HepG2 (cell line): ENCODE results near the gene TM9SF2. TPM values are rescaled to one million over a fixed set of nuclear protein-coding genes. Genes with fewer than 3 reads are reported as not detected.

Source experiments
- ATM ChIP-seq: fragments of 450-650 bp; IDR thresholded peaks from 2 replicates; pipeline ENCODE4 v1.7.1; 2017; ENCODE audit warnings: mild to moderate bottlenecking, borderline replicate concordance
- EHMT2 ChIP-seq: fragments of 200-600 bp; sonication (generic); IDR thresholded peaks from 2 replicates; pipeline ENCODE4 v1.7.0; 2017; ENCODE audit warnings: antibody characterized with exemption, low read depth, low read length, borderline replicate concordance
- HNRNPK ChIP-seq: fragments of 200-400 bp; formaldehyde crosslinking; IDR thresholded peaks from 2 replicates; pipeline ENCODE4 v1.6.1; 2018; ENCODE audit warnings: low read length, low read depth, moderate library complexity, mild to moderate bottlenecking; ENCODE audit not compliant: poor library complexity, severe bottlenecking
- SMARCE1 ChIP-seq: fragments of 450-650 bp; IDR thresholded peaks from 2 replicates; pipeline ENCODE4 v1.6.1; 2017; ENCODE audit warnings: borderline replicate concordance
- ZNF350 ChIP-seq: sonication (generic); formaldehyde crosslinking; IDR thresholded peaks from 2 replicates; pipeline ENCODE4 v1.4.0; 2020; ENCODE audit warnings: mild to moderate bottlenecking, low read depth, missing genetic modification reagents, borderline replicate concordance
- ZNF430 ChIP-seq: sonication (generic); formaldehyde crosslinking; IDR thresholded peaks from 2 replicates; pipeline ENCODE4 v1.9.0; 2021; ENCODE audit warnings: mild to moderate bottlenecking, missing genetic modification reagents
- ZNF547 ChIP-seq: sonication (generic); formaldehyde crosslinking; IDR thresholded peaks from 2 replicates; pipeline ENCODE4 v1.5.1; 2020; ENCODE audit warnings: mild to moderate bottlenecking, missing genetic modification reagents
- ZNF570 ChIP-seq: sonication (generic); formaldehyde crosslinking; IDR thresholded peaks from 2 replicates; pipeline ENCODE4 v1.4.0; 2020; ENCODE audit warnings: mild to moderate bottlenecking, missing genetic modification reagents, borderline replicate concordance
- ZNF589 ChIP-seq: sonication (generic); formaldehyde crosslinking; conservative IDR thresholded peaks from 2 replicates; pipeline ENCODE4 v1.8.0; 2022; ENCODE audit warnings: mild to moderate bottlenecking, moderate library complexity, missing genetic modification reagents
- ZNF703 ChIP-seq: sonication (generic); formaldehyde crosslinking; IDR thresholded peaks from 2 replicates; pipeline ENCODE4 v1.5.1; 2020; ENCODE audit warnings: missing genetic modification reagents, mild to moderate bottlenecking, moderate library complexity, borderline replicate concordance
- ZNF713 ChIP-seq: sonication (generic); formaldehyde crosslinking; IDR thresholded peaks from 2 replicates; pipeline ENCODE4 v1.4.0; 2020; ENCODE audit warnings: mild to moderate bottlenecking, missing genetic modification reagents
- polyA plus RNA-seq, 8 experiments: library from polyadenylated mRNA; depleted of rRNA in 3 of 8; stranded (reverse) in 7 of 8; unstranded in 1 of 8; fragments of >200 nt; fragmentation: Illumina TruSeq in 4 of 8; extraction: Trizol in 4 of 8; gene quantifications; 2 replicates each; pipeline versions ENCODE4 v1.2.1 to v1.2.3, GENCODE V29; 2011 to 2016; ENCODE audit warnings: low read depth in 4 of 8, missing spikeins in 1 of 8, mixed read lengths in 1 of 8; ENCODE audit not compliant: insufficient read depth in 1 of 8
- total RNA-seq, 5 experiments: library from RNA; depleted of rRNA; stranded (reverse); fragments of >200 nt; fragmentation: Illumina TruSeq; extraction: Trizol; gene quantifications; 2 replicates each; pipeline ENCODE4 v1.2.3, GENCODE V29; 2016; ENCODE audit warnings: low read depth in 1 of 5
- TF ChIP-seq, protein P1 (sequence below): sonication (generic); formaldehyde crosslinking; IDR thresholded peaks from 2 replicates; pipeline ENCODE4 v1.5.1; 2020; ENCODE audit warnings: missing genetic modification reagents, mild to moderate bottlenecking, borderline replicate concordance
- TF ChIP-seq, protein P2 (sequence below): sonication (generic); formaldehyde crosslinking; IDR thresholded peaks from 2 replicates; pipeline ENCODE4 v1.8.0; 2023; ENCODE audit warnings: mild to moderate bottlenecking, missing genetic modification reagents
- TF ChIP-seq, protein P3 (sequence below): fragments of 450-650 bp; IDR thresholded peaks from 2 replicates; pipeline ENCODE4 v1.6.1; 2016
- TF ChIP-seq, protein P4 (sequence below): sonication (generic); formaldehyde crosslinking; IDR thresholded peaks from 2 replicates; pipeline ENCODE4 v1.4.0; 2020; ENCODE audit warnings: mild to moderate bottlenecking, missing genetic modification reagents, borderline replicate concordance
- TF ChIP-seq, protein P5 (sequence below): sonication (generic); formaldehyde crosslinking; IDR thresholded peaks from 2 replicates; pipeline ENCODE4 v1.5.0; 2020; ENCODE audit warnings: mild to moderate bottlenecking, missing genetic modification reagents

TM9SF2 gene
- total and polyA plus RNA-seq, 2 of the 13 experiments (the other 11 are each of a cell fraction or from before 2014, with no cell fraction given): 94.1 to 123 TPM

DNA sequence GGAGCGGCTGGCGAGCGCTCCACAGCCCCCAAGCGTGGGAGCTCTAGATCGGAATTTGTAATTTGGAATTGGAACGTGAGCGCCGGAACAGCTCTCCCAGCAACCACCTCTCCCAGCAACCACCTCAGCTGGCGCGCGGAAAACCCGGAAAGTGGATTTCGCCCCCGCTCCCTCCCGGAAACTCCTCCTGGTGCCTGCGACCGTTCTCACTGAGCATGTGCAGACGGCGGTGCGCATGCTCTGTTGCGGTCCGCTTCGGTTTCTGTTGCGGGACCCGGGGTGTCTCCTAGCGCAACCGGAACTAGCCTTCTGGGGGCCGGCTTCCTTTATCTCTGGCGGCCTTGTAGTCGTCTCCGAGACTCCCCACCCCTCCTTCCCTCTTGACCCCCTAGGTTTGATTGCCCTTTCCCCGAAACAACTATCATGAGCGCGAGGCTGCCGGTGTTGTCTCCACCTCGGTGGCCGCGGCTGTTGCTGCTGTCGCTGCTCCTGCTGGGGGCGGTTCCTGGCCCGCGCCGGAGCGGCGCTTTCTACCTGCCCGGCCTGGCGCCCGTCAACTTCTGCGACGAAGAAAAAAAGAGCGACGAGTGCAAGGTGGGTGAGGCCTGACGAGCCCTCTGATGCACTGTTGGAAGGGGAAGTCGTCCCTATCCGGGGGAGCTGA is at the start of gene TM9SF2 (continued):
- TF ChIP-seq ZNF547 (CRISPR knock-in tag) (0 out of 2 replicates have a peak, but pooled peaks have one; percentile 39), HNRNPK (no peak), ZNF570 (0 out of 2 replicates have a peak, but pooled peaks have one; percentile 29), ZNF350 (CRISPR knock-in tag) (peak; percentile 64; the same call in 1 of the 2 replicates), ATM (no peak), EHMT2 (no peak), SMARCE1 (no peak), ZNF703 (no peak), ZNF589 (CRISPR knock-in tag) (no peak), ZNF713 (CRISPR knock-in tag) (no peak), ZNF430 (CRISPR knock-in tag) (peak; percentile 18; the same call in 1 of the 2 replicates)
- TF ChIP-seq, protein P1, sequence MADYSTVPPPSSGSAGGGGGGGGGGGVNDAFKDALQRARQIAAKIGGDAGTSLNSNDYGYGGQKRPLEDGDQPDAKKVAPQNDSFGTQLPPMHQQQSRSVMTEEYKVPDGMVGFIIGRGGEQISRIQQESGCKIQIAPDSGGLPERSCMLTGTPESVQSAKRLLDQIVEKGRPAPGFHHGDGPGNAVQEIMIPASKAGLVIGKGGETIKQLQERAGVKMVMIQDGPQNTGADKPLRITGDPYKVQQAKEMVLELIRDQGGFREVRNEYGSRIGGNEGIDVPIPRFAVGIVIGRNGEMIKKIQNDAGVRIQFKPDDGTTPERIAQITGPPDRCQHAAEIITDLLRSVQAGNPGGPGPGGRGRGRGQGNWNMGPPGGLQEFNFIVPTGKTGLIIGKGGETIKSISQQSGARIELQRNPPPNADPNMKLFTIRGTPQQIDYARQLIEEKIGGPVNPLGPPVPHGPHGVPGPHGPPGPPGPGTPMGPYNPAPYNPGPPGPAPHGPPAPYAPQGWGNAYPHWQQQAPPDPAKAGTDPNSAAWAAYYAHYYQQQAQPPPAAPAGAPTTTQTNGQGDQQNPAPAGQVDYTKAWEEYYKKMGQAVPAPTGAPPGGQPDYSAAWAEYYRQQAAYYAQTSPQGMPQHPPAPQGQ (CRISPR knock-in tag): no peak
- TF ChIP-seq, protein P2, sequence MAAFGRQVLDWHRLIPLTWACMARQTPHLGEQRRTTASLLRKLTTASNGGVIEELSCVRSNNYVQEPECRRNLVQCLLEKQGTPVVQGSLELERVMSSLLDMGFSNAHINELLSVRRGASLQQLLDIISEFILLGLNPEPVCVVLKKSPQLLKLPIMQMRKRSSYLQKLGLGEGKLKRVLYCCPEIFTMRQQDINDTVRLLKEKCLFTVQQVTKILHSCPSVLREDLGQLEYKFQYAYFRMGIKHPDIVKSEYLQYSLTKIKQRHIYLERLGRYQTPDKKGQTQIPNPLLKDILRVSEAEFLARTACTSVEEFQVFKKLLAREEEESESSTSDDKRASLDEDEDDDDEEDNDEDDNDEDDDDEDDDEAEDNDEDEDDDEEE (CRISPR knock-in tag): no peak
- TF ChIP-seq, protein P3, sequence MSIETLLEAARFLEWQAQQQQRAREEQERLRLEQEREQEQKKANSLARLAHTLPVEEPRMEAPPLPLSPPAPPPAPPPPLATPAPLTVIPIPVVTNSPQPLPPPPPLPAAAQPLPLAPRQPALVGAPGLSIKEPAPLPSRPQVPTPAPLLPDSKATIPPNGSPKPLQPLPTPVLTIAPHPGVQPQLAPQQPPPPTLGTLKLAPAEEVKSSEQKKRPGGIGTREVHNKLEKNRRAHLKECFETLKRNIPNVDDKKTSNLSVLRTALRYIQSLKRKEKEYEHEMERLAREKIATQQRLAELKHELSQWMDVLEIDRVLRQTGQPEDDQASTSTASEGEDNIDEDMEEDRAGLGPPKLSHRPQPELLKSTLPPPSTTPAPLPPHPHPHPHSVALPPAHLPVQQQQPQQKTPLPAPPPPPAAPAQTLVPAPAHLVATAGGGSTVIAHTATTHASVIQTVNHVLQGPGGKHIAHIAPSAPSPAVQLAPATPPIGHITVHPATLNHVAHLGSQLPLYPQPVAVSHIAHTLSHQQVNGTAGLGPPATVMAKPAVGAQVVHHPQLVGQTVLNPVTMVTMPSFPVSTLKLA: peak; percentile 40; the same call in 1 of the 2 replicates
- TF ChIP-seq, protein P4, sequence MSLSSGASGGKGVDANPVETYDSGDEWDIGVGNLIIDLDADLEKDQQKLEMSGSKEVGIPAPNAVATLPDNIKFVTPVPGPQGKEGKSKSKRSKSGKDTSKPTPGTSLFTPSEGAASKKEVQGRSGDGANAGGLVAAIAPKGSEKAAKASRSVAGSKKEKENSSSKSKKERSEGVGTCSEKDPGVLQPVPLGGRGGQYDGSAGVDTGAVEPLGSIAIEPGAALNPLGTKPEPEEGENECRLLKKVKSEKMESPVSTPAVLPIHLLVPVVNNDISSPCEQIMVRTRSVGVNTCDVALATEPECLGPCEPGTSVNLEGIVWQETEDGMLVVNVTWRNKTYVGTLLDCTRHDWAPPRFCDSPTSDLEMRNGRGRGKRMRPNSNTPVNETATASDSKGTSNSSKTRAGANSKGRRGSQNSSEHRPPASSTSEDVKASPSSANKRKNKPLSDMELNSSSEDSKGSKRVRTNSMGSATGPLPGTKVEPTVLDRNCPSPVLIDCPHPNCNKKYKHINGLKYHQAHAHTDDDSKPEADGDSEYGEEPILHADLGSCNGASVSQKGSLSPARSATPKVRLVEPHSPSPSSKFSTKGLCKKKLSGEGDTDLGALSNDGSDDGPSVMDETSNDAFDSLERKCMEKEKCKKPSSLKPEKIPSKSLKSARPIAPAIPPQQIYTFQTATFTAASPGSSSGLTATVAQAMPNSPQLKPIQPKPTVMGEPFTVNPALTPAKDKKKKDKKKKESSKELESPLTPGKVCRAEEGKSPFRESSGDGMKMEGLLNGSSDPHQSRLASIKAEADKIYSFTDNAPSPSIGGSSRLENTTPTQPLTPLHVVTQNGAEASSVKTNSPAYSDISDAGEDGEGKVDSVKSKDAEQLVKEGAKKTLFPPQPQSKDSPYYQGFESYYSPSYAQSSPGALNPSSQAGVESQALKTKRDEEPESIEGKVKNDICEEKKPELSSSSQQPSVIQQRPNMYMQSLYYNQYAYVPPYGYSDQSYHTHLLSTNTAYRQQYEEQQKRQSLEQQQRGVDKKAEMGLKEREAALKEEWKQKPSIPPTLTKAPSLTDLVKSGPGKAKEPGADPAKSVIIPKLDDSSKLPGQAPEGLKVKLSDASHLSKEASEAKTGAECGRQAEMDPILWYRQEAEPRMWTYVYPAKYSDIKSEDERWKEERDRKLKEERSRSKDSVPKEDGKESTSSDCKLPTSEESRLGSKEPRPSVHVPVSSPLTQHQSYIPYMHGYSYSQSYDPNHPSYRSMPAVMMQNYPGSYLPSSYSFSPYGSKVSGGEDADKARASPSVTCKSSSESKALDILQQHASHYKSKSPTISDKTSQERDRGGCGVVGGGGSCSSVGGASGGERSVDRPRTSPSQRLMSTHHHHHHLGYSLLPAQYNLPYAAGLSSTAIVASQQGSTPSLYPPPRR (CRISPR knock-in tag): no peak; the same call in none of the 2 replicates
- TF ChIP-seq, protein P5, sequence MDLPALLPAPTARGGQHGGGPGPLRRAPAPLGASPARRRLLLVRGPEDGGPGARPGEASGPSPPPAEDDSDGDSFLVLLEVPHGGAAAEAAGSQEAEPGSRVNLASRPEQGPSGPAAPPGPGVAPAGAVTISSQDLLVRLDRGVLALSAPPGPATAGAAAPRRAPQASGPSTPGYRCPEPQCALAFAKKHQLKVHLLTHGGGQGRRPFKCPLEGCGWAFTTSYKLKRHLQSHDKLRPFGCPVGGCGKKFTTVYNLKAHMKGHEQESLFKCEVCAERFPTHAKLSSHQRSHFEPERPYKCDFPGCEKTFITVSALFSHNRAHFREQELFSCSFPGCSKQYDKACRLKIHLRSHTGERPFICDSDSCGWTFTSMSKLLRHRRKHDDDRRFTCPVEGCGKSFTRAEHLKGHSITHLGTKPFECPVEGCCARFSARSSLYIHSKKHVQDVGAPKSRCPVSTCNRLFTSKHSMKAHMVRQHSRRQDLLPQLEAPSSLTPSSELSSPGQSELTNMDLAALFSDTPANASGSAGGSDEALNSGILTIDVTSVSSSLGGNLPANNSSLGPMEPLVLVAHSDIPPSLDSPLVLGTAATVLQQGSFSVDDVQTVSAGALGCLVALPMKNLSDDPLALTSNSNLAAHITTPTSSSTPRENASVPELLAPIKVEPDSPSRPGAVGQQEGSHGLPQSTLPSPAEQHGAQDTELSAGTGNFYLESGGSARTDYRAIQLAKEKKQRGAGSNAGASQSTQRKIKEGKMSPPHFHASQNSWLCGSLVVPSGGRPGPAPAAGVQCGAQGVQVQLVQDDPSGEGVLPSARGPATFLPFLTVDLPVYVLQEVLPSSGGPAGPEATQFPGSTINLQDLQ (CRISPR knock-in tag): no peak
